HEK293 (cell line): ENCODE measurements around the gene ARF4.

Experiments used
- CTCF ChIA-PET: fragments of 350-600 bp; formaldehyde crosslinking; extraction: SDS; loops from one replicate; lab custom pipeline; 2021; ENCODE audit warnings: antibody characterized with exemption; lab: Yijun Ruan, JAX
- POLR2A ChIA-PET: fragments of 300-600 bp; formaldehyde crosslinking; extraction: SDS; loops from one replicate; lab custom pipeline; 2020; ENCODE audit warnings: antibody characterized with exemption, inconsistent platforms; lab: Yijun Ruan, JAX
- H3K27ac ChIP-seq: fragments of 200-500 bp; sonication (Bioruptor generic); 2 replicates; pipeline ENCODE4 v1.5.1; 2014; ENCODE audit warnings: low read depth, low read length, control low read depth, inconsistent platforms; ENCODE audit errors: extremely low read depth
- H3K36me3 ChIP-seq, 2 experiments: fragments of 200-500 bp in 1 of 2; sonication (Bioruptor generic) in 1 of 2; 1 replicate in 1 of 2; 2 replicates in 1 of 2; pipeline ENCODE4 v1.5.1; 2014 to 2017; ENCODE audit warnings: inconsistent platforms in 2 of 2, low read length in 2 of 2; ENCODE audit not compliant: control insufficient read depth in 2 of 2, insufficient read depth in 1 of 2
- H3K4me1 ChIP-seq: fragments of 200-500 bp; sonication (Bioruptor generic); 2 replicates; pipeline ENCODE4 v1.5.1; 2014; ENCODE audit warnings: mild to moderate bottlenecking, low read length, inconsistent platforms; ENCODE audit not compliant: control insufficient read depth, insufficient read depth
- H3K4me3 ChIP-seq: 2 replicates; pipeline ENCODE4 v1.5.1; 2011; ENCODE audit warnings: low read depth, mild to moderate bottlenecking, control low read depth, low read length, moderate library complexity
- H3K9me3 ChIP-seq: fragments of 200-500 bp; sonication (Bioruptor generic); 2 replicates; pipeline ENCODE4 v1.5.1; 2014; ENCODE audit warnings: low read depth, low read length, inconsistent platforms; ENCODE audit not compliant: control insufficient read depth, insufficient read depth
- FEZF1 ChIP-seq: fragments of 450-650 bp; formaldehyde crosslinking; IDR thresholded peaks from 2 replicates; pipeline ENCODE4 v1.5.1; 2016; ENCODE audit warnings: missing biosample characterization, missing genetic modification characterization
- GFI1B ChIP-seq: fragments of 450-650 bp; formaldehyde crosslinking; IDR thresholded peaks from 2 replicates; pipeline ENCODE4 v1.5.1; 2016; ENCODE audit warnings: missing biosample characterization, missing genetic modification characterization
- HOXD13 ChIP-seq: sonication (generic); formaldehyde crosslinking; IDR thresholded peaks from 2 replicates; pipeline ENCODE4 v1.8.0; 2022; ENCODE audit warnings: missing genetic modification reagents, borderline replicate concordance
- IKZF3 ChIP-seq: fragments of 450-650 bp; IDR thresholded peaks from 2 replicates; pipeline ENCODE4 v1.5.0; 2018; ENCODE audit warnings: missing biosample characterization, mild to moderate bottlenecking, missing genetic modification characterization, moderate library complexity
- KLF16 ChIP-seq: fragments of 450-650 bp; formaldehyde crosslinking; IDR thresholded peaks from 2 replicates; pipeline ENCODE4 v1.5.1; 2017; ENCODE audit warnings: missing biosample characterization, missing genetic modification characterization
- KLF8 ChIP-seq: fragments of 450-650 bp; formaldehyde crosslinking; IDR thresholded peaks from 2 replicates; pipeline ENCODE4 v1.5.1; 2016; ENCODE audit warnings: missing biosample characterization, missing genetic modification characterization
- PRDM2 ChIP-seq: fragments of 450-650 bp; formaldehyde crosslinking; IDR thresholded peaks from 2 replicates; pipeline ENCODE4 v1.5.1; 2016; ENCODE audit warnings: missing biosample characterization, missing genetic modification characterization, borderline replicate concordance
- SP2 ChIP-seq: fragments of 450-650 bp; formaldehyde crosslinking; IDR thresholded peaks from 2 replicates; pipeline ENCODE4 v1.5.1; 2016; ENCODE audit warnings: missing biosample characterization, missing genetic modification characterization
- YY1 ChIP-seq: fragments of 450-650 bp; formaldehyde crosslinking; IDR thresholded peaks from 2 replicates; pipeline ENCODE4 v1.5.1; 2018; ENCODE audit warnings: missing biosample characterization, missing genetic modification characterization
- ZBTB17 ChIP-seq: fragments of 450-650 bp; formaldehyde crosslinking; IDR thresholded peaks from 2 replicates; pipeline ENCODE4 v1.5.1; 2016; ENCODE audit warnings: missing biosample characterization, missing genetic modification characterization
- ZFHX2 ChIP-seq: fragments of 450-650 bp; formaldehyde crosslinking; conservative IDR thresholded peaks from 2 replicates; pipeline ENCODE4 v1.5.1; 2016; ENCODE audit warnings: missing biosample characterization, missing genetic modification characterization
- ZNF10 ChIP-seq: fragments of 450-650 bp; formaldehyde crosslinking; IDR thresholded peaks from 2 replicates; pipeline ENCODE4 v1.5.1; 2017; ENCODE audit warnings: missing biosample characterization, missing genetic modification characterization
- ZNF146 ChIP-seq: fragments of 450-650 bp; formaldehyde crosslinking; IDR thresholded peaks from 2 replicates; pipeline ENCODE4 v1.5.1; 2016; ENCODE audit warnings: missing biosample characterization, missing genetic modification characterization
- ZNF184 ChIP-seq: fragments of 450-650 bp; IDR thresholded peaks from 2 replicates; pipeline ENCODE4 v1.5.1; 2018; ENCODE audit warnings: missing biosample characterization, mild to moderate bottlenecking, missing genetic modification characterization
- ZNF302 ChIP-seq: fragments of 450-650 bp; formaldehyde crosslinking; IDR thresholded peaks from 2 replicates; pipeline ENCODE4 v1.5.1; 2016; ENCODE audit warnings: missing biosample characterization, missing genetic modification characterization, low read depth
- ZNF354C ChIP-seq: fragments of 450-650 bp; formaldehyde crosslinking; IDR thresholded peaks from 2 replicates; pipeline ENCODE4 v1.5.1; 2016; ENCODE audit warnings: missing biosample characterization, missing genetic modification characterization, low read depth, borderline replicate concordance
- ZNF48 ChIP-seq: fragments of 450-650 bp; formaldehyde crosslinking; IDR thresholded peaks from 2 replicates; pipeline ENCODE4 v1.5.1; 2016; ENCODE audit warnings: missing biosample characterization, missing genetic modification characterization
- ZNF488 ChIP-seq: fragments of 450-650 bp; formaldehyde crosslinking; IDR thresholded peaks from 2 replicates; pipeline ENCODE4 v1.5.1; 2016; ENCODE audit warnings: missing biosample characterization, missing genetic modification characterization
- ZNF514 ChIP-seq: fragments of 450-650 bp; formaldehyde crosslinking; IDR thresholded peaks from 2 replicates; pipeline ENCODE4 v1.5.1; 2016; ENCODE audit warnings: missing biosample characterization, missing genetic modification characterization
- ZNF529 ChIP-seq: fragments of 450-650 bp; formaldehyde crosslinking; IDR thresholded peaks from 2 replicates; pipeline ENCODE4 v1.5.1; 2017; ENCODE audit warnings: missing genetic modification characterization, missing biosample characterization; ENCODE audit not compliant: insufficient replicate concordance
- ZNF530 ChIP-seq: fragments of 450-650 bp; formaldehyde crosslinking; IDR thresholded peaks from 2 replicates; pipeline ENCODE4 v1.5.1; 2016; ENCODE audit warnings: low read depth, missing biosample characterization, missing genetic modification characterization
- ZNF830 ChIP-seq: fragments of 450-650 bp; IDR thresholded peaks from 2 replicates; pipeline ENCODE4 v1.5.0; 2018; ENCODE audit warnings: missing biosample characterization, missing genetic modification characterization, low read depth, mild to moderate bottlenecking, moderate library complexity
- ZSCAN16 ChIP-seq: fragments of 450-650 bp; formaldehyde crosslinking; IDR thresholded peaks from 2 replicates; pipeline ENCODE4 v1.5.1; 2016; ENCODE audit warnings: missing biosample characterization, missing genetic modification characterization
- TF ChIP-seq, protein P1 (sequence below): fragments of 450-650 bp; formaldehyde crosslinking; IDR thresholded peaks from 2 replicates; pipeline ENCODE4 v1.5.1; 2017; ENCODE audit warnings: missing biosample characterization, mild to moderate bottlenecking, missing genetic modification characterization, moderate library complexity
- TF ChIP-seq, protein P2 (sequence below): fragments of 450-650 bp; formaldehyde crosslinking; IDR thresholded peaks from 2 replicates; pipeline ENCODE4 v1.5.1; 2016; ENCODE audit warnings: missing biosample characterization, missing genetic modification characterization

The ARF4 gene

GRCh38 chr3:57597127-57597923, at the start of gene ARF4:
Gene ARF4 (minus strand): TSS chr3:57597344. CDS start chr3:57597140, 204 bp downstream.
- H3K9me3 ChIP-seq: no peaks in the 10 kb centered on the region
- peaks cover 0 to 10% of the 10 kb centered on the region in 2 experiments; a peak in 2 of 3 replicates for H3K36me3 ChIP-seq
- no peaks in the 10 kb centered on the region for H3K4me1 ChIP-seq
- POLR2A ChIA-PET: interaction anchor here (0.5 to 1.4 kb wide), 12 partner anchors 16 to 709 kb away, joined by 3 to 11 read pairs (median 3); partner anchors contain the start of genes APPL1, DENND6A, HTD2 and PDE12
- peak within 1 kb of the TSS; percentile 86 for H3K4me3 ChIP-seq
- H3K27ac ChIP-seq: peak within 1 kb of the TSS; percentile 75
- CTCF ChIA-PET: interaction anchor here (0.6 to 0.7 kb wide), 3 partner anchors 89 to 307 kb away, joined by 3 to 4 read pairs (median 4); no protein-coding TSS in a partner anchor
- TF ChIP-seq ZNF488 (tag by site-specific recombination) (no peak), ZNF354C (tag by site-specific recombination) (no peak), KLF8 (tag by site-specific recombination) (no peak), ZNF146 (tag by site-specific recombination) (no peak; the same call in 1 of the 2 replicates), ZNF48 (tag by site-specific recombination) (no peak), ZFHX2 (tag by site-specific recombination) (0 out of 2 replicates have a peak, but pooled peaks have one; percentile 6), FEZF1 (tag by site-specific recombination) (no peak), ZNF302 (no peak), ZNF10 (tag by site-specific recombination) (no peak), ZNF530 (tag by site-specific recombination) (no peak), ZNF529 (tag by site-specific recombination) (no peak), SP2 (tag by site-specific recombination) (peak; percentile 91), PRDM2 (tag by site-specific recombination) (no peak), IKZF3 (tag by site-specific recombination) (no peak), ZSCAN16 (peak; percentile 61; the same call in 1 of the 2 replicates), ZNF514 (tag by site-specific recombination) (no peak), YY1 (tag by site-specific recombination) (no peak), ZNF184 (tag by site-specific recombination) (no peak), KLF16 (tag by site-specific recombination) (peak; percentile 41), HOXD13 (CRISPR knock-in tag) (no peak), GFI1B (tag by site-specific recombination) (no peak; the same call in 1 of the 2 replicates), ZBTB17 (0 out of 2 replicates have a peak, but pooled peaks have one; percentile 59), ZNF830 (no peak)
- TF ChIP-seq, protein P1, sequence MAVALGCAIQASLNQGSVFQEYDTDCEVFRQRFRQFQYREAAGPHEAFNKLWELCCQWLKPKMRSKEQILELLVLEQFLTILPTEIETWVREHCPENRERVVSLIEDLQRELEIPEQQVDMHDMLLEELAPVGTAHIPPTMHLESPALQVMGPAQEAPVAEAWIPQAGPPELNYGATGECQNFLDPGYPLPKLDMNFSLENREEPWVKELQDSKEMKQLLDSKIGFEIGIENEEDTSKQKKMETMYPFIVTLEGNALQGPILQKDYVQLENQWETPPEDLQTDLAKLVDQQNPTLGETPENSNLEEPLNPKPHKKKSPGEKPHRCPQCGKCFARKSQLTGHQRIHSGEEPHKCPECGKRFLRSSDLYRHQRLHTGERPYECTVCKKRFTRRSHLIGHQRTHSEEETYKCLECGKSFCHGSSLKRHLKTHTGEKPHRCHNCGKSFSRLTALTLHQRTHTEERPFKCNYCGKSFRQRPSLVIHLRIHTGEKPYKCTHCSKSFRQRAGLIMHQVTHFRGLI (tag by site-specific recombination): no peak
- TF ChIP-seq, protein P2, sequence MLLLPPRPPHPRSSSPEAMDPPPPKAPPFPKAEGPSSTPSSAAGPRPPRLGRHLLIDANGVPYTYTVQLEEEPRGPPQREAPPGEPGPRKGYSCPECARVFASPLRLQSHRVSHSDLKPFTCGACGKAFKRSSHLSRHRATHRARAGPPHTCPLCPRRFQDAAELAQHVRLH: peak; percentile 97
